ENCODE measurements around the gene MAU2. TPM values are rescaled to one million over a fixed set of nuclear protein-coding genes. Genes with fewer than 3 reads are reported as not detected.

The MAU2 gene
- total RNA-seq, 1 experiment from 2014 or later, result 48.4 TPM

- Histone ChIP-seq H4K5ac (ENCODE audit: insufficient read length, low read depth, low read length) (no peak overlapping the region), H3K79me1 (ENCODE audit: insufficient read depth, low read depth, low read length, poor library complexity, severe bottlenecking) (no peaks in the 10 kb centered on the region), H3K18ac (ENCODE audit: insufficient read length, low read depth, low read length) (no peak overlapping the region), H2AFZ (ENCODE audit: low read length) (no peak overlapping the region), H3K23ac (ENCODE audit: insufficient read length, low read depth, low read length) (no peak overlapping the region), H3K27me3 (ENCODE audit: insufficient read depth, low read length) (no peaks in the 10 kb centered on the region), H3K9me3 (ENCODE audit: control insufficient read depth, low read depth, low read length) (no peaks in the 10 kb centered on the region), H2BK5ac (ENCODE audit: insufficient read length, low read length) (no peak overlapping the region), H2BK20ac (ENCODE audit: low read depth, low read length, poor library complexity, severe bottlenecking) (no peak overlapping the region), H3T11ph (ENCODE audit: low read length) (no peak overlapping the region), H2BK120ac (ENCODE audit: low read depth, low read length, poor library complexity, severe bottlenecking) (no peak overlapping the region), H3K14ac (ENCODE audit: insufficient read depth, low read length) (no peak overlapping the region), H4K20me1 (ENCODE audit: control insufficient read depth, insufficient read depth, insufficient read length) (no peaks in the 10 kb centered on the region), H3K23me2 (ENCODE audit: insufficient read length, low read depth, low read length, poor library complexity, severe bottlenecking) (no peaks in the 10 kb centered on the region), H3K56ac (ENCODE audit: insufficient read length, low read depth, low read length) (no peak overlapping the region), H2BK12ac (ENCODE audit: insufficient read length, low read depth, low read length) (no peak overlapping the region), H4K8ac (replicated peaks; ENCODE audit: insufficient read length, low read depth, low read length) (no peak overlapping the region), H2BK15ac (ENCODE audit: low read depth, low read length) (no peak overlapping the region), H3K4me2 (ENCODE audit: insufficient read depth, insufficient read length, low read length) (no peak overlapping the region), H3K79me2 (ENCODE audit: insufficient read depth, low read length) (no peaks in the 10 kb centered on the region), H3K4me1 (ENCODE audit: insufficient read depth, low read length) (no peaks in the 10 kb centered on the region), H3K27ac (ENCODE audit: insufficient read length, low read depth, low read length) (no peak overlapping the region), H4K91ac (ENCODE audit: insufficient read length, low read depth, low read length) (no peak overlapping the region), H2AK5ac (ENCODE audit: insufficient read length, low read length) (no peak overlapping the region), H3K9ac (ENCODE audit: extremely low read depth, insufficient read length, low read length) (no peak overlapping the region), H3K4ac (ENCODE audit: low read depth, low read length) (no peak overlapping the region)
- Mint-ChIP-seq H3K27me3 (ENCODE audit: low read depth) (no peaks in the 10 kb centered on the region), H3K36me3 (ENCODE audit: insufficient read depth in 1 of 3, low read depth in 3 of 3) (peaks cover 22 to 60% (median 59%) of the 10 kb centered on the region in 3 experiments), H3K4me1 (no peaks in the 10 kb centered on the region), H3K27ac (no peak overlapping the region), H3K9me3 (no peaks in the 10 kb centered on the region), H3K4me3 (no peak overlapping the region)
- no CpG with 5 or more reads among the region's 14 CpGs for WGBS (ENCODE audit: extremely low coverage, insufficient read length, low lambda C conversion rate)
- no peak for DNase-seq
- TF ChIP-seq CTCF (conservative IDR thresholded peaks at IDR 0.05), result no peak
Measured at GRCh38 chr19:19303411-19303810, 17.2 kb upstream of the MAU2 start.

Measured in H9 (cell line).